ENCODE measurements around the gene AUTS2.

GRCh38 chr7:69791739-69792138 is 193.5 kb downstream of the AUTS2 start:
- TF ChIP-seq SMAD3 (CRISPR knock-in tag; IDR thresholded peaks at IDR 0.05; ENCODE audit: borderline replicate concordance) (no peak), STAT6 (CRISPR knock-in tag; conservative IDR thresholded peaks at IDR 0.05; ENCODE audit: low read depth) (no peak), KAT7 (CRISPR knock-in tag; IDR thresholded peaks at IDR 0.05; ENCODE audit: borderline replicate concordance) (no peak), SP1 (CRISPR knock-in tag; conservative IDR thresholded peaks at IDR 0.05) (no peak), MAX (CRISPR knock-in tag; IDR thresholded peaks at IDR 0.05) (no peak), USF2 (CRISPR knock-in tag; IDR thresholded peaks at IDR 0.05) (no peak), CTCF (IDR thresholded peaks at IDR 0.05) (no peak), PREB (CRISPR knock-in tag; IDR thresholded peaks at IDR 0.05; ENCODE audit: borderline replicate concordance) (no peak), PRDM15 (CRISPR knock-in tag; IDR thresholded peaks at IDR 0.05) (no peak), E2F4 (CRISPR knock-in tag; IDR thresholded peaks at IDR 0.05; ENCODE audit: borderline replicate concordance, low read depth) (no peak), ZBTB21 (CRISPR knock-in tag; IDR thresholded peaks at IDR 0.05; ENCODE audit: borderline replicate concordance) (no peak), ZNF423 (CRISPR knock-in tag; IDR thresholded peaks at IDR 0.05) (no peak), CDX4 (CRISPR knock-in tag; IDR thresholded peaks at IDR 0.05; ENCODE audit: borderline replicate concordance) (no peak), ZBTB43 (CRISPR knock-in tag; IDR thresholded peaks at IDR 0.05) (no peak)
